ENCODE results near the gene ERBIN.
"Not testable (repeated sequence)": the region's sequence is repeated elsewhere in the genome, so short reads cannot be mapped to it uniquely, and the experiment has no call there.

The ERBIN gene, protein sequence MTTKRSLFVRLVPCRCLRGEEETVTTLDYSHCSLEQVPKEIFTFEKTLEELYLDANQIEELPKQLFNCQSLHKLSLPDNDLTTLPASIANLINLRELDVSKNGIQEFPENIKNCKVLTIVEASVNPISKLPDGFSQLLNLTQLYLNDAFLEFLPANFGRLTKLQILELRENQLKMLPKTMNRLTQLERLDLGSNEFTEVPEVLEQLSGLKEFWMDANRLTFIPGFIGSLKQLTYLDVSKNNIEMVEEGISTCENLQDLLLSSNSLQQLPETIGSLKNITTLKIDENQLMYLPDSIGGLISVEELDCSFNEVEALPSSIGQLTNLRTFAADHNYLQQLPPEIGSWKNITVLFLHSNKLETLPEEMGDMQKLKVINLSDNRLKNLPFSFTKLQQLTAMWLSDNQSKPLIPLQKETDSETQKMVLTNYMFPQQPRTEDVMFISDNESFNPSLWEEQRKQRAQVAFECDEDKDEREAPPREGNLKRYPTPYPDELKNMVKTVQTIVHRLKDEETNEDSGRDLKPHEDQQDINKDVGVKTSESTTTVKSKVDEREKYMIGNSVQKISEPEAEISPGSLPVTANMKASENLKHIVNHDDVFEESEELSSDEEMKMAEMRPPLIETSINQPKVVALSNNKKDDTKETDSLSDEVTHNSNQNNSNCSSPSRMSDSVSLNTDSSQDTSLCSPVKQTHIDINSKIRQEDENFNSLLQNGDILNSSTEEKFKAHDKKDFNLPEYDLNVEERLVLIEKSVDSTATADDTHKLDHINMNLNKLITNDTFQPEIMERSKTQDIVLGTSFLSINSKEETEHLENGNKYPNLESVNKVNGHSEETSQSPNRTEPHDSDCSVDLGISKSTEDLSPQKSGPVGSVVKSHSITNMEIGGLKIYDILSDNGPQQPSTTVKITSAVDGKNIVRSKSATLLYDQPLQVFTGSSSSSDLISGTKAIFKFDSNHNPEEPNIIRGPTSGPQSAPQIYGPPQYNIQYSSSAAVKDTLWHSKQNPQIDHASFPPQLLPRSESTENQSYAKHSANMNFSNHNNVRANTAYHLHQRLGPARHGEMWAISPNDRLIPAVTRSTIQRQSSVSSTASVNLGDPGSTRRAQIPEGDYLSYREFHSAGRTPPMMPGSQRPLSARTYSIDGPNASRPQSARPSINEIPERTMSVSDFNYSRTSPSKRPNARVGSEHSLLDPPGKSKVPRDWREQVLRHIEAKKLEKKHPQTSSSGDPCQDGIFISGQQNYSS (N-terminal part only)

GRCh38 chr5:65926276-65926783, at the start of gene ERBIN:
Gene ERBIN, plus strand, starts transcription at chr5:65926575. Its CDS starts 66,144 bp downstream, at chr5:65992719.
- DNase-seq (ENCODE audit: low spot score), result peak; percentile 68

DNA sequence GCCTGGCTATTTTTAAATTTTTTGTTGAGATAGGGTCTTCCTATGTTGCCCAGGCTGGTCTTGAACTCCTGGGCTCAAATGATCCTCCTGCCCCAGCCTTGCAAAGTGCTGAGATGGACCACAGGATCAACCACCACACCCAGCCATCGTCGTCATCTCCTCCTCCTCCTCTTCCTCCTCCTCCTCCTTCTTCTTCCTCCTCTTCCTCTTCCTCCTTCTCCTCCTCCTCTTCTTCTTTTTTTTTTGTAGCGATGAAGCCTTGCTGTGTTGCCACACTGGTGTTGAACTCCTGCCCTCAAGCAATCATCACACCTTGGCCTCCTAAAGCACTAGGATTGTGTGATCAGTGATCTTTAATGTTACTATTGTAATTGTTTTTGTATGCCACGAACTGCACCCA, 49.4 kb upstream of the ERBIN start:
- no peak for DNase-seq (ENCODE audit: low spot score)

DNA sequence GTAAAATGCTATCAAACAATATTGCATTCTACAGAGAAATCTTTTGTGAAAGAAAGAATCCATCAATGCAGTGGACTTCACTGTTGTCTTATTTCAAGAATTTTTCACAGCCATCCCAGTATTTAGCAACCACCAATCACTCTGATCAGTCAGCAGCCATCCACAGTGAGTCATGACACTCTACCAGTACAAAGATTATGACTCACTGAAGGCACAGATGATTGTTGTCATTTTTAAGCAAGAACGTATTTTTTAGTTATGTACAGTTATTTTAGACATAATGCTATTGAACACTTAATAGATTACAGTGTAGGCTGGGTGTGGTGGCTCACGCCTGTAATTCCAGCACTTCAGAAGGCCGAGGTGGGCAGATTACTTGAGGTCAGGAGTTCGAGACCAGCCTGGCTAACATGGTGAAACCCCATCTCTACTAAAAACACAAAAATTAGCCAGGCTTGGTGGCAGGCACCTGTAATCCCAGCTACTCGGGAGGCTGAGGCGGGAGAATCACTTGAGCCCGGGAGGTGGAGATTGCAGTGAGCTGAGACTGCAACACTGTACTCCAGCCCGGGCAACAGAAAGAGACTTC, 46.6 kb upstream of the ERBIN start:
- not testable (repeated sequence) for DNase-seq (ENCODE audit: low spot score)

DNA sequence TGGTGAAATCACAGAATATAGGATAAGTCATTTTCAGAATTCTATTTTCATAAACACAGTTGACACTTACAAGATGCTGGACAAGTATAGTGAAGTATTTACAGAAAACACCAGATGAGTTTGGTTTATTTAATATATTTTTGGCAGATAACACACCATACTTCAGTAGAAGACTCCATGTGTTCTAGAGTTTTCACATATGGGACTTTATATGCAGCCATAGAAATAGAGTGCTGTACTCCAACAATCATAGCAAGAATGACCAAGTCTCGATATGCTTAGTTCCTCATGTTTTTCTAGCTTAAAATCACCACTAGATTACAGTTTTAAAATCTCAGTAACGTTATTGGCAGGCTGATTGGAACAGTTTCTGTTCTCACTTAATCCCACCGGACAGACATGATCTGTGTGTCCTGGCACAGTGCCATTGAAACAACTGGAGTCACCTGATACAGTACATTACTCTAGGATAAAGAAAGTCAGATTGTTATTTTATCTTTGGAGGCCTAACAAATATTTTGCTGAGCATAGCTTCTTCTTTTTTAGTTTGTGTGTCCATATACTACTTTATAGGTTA, 45.8 kb upstream of the ERBIN start:
- no peak for DNase-seq (ENCODE audit: low spot score)

DNA sequence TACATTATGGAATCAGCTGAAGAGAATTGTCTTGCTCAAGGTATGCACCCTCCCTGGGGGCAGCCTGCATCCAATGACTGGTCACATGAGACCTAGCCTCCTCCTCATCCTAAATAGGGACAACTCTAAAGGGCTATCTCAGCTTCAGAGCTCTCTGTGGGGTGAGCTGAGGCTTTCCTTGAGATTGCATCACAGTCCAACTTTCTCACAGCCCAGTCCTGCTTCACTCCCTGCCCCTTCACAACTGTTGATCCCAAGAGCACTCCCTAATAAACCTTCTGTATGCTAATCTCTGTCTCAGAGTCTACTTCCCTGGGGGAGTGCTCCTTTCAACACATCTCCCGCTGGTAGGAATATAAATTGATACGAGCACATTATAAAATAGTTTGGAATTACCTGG, 44.1 kb upstream of the ERBIN start:
- DNase-seq (ENCODE audit: low spot score), result no peak

GRCh38 chr5:65883461-65883860, 42.9 kb upstream of the ERBIN start:
- DNase-seq (ENCODE audit: low spot score), result no peak

- no peak for DNase-seq (ENCODE audit: low spot score)
These were observed 40.0 kb upstream of the ERBIN start for GRCh38 chr5:65886387-65886786.

DNA sequence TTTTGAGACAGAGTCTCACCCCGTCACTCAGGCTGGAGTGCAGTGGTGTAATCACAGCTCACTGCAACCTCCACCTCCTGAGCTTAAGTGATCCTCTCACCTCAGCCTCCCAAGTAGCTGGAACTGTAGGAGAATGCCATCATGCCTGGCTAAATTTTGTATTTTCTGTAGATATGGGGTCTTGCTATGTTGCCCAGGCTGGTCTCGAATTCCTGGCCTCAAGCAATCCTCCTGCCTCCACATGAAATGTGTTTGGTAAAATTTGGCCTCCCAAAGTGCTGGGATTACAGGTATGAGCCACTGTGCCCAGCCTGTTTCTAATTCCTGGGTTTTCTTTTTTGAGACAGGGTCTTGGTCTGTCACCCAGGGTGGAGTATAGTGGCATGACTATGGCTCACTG, 34.4 kb upstream of the ERBIN start:
- DNase-seq (ENCODE audit: low spot score), result not testable (repeated sequence)

- no peak for DNase-seq (ENCODE audit: low spot score)
These were observed 33.6 kb upstream of the ERBIN start for GRCh38 chr5:65892801-65893200.

GRCh38 chr5:65893749-65894430, 32.5 kb upstream of the ERBIN start:
- no peak for DNase-seq (ENCODE audit: low spot score)

- no peak for DNase-seq (ENCODE audit: low spot score)
These were observed 30.5 kb upstream of the ERBIN start for GRCh38 chr5:65895891-65896290.

- DNase-seq (ENCODE audit: low spot score), result no peak
These were observed 25.6 kb upstream of the ERBIN start for GRCh38 chr5:65900746-65901145.

DNA sequence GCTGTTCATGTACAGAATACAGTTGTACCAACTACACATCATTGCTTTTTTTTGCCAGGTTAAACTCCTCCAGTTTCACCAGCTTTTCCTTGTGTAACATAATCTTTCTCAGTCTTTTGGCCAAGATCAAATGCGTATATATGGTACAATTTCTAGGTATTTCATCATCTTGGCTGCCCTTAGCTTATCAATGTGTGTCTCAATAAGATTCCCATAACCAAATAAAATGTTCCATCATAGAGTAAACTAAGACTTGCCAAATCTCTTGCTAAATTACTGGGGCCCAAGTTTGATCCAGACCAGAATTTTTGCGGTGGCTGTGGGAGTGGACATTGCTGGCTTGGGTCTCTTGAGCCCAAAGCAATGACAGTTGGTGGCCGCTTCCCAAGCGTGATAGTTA, 24.3 kb upstream of the ERBIN start:
- DNase-seq (ENCODE audit: low spot score), result no peak

- DNase-seq (ENCODE audit: low spot score), result no peak
These were observed 22.8 kb upstream of the ERBIN start for GRCh38 chr5:65903581-65903980.

GRCh38 chr5:65906256-65906655, 20.1 kb upstream of the ERBIN start:
- no peak for DNase-seq (ENCODE audit: low spot score)

DNA sequence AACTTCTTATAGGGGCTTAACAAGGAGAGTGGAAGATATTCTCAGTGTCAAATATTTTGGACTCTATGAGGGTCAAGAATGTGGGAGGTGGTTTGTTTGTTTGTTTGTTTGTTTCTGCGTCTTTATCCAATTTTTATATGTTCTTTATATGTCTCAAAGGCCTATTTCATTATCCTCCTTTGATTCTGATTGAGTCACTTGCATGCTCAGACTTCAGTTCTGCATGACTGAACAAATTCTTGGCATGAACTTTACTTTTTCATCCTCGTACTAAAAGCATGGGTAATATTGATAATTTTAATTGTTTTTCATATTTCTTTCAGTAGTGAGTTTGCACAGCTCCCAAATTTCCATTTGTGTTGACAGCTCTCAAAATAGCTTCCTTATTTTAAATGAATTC, 19.2 kb upstream of the ERBIN start:
- DNase-seq (ENCODE audit: low spot score), result no peak

DNA sequence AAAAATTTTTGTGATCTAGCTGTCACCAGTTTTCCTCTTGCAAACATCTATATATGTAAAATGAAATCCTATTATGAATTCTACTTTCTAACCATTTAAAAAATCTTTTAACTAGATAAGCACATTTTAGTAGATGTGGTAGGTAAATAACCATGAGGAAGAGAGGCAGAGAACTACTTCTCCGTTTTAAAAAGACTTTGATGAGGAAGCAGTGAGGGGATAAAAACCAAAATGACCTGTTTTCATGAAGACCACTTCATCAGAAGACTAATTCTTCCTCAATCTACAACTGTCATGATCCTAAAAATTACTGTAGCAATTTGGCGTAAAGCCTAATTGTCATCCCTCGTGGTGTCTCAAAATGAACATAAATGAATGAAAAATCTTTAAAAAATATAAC, 15.7 kb upstream of the ERBIN start:
- DNase-seq (ENCODE audit: low spot score), result no peak

GRCh38 chr5:65912311-65912710, 14.1 kb upstream of the ERBIN start:
- no peak for DNase-seq (ENCODE audit: low spot score)

DNA sequence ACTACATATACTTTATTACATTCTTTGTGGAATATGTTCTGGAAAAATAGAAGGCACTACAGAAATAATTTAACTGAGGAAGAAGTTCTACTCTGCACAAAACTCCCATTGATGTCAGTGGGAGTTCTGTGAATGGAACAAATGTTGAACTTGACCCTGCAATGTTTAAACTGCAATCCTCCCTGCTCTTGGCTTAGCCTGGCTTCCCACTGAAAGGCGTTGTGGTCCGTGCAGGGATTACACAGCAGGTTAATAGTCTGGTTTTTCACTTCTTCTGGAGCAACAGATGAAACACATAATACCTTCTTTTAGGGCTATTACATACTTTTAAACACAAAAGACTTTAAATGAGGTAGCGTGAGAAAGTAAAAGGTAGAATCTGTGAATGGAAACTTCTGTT, 12.9 kb upstream of the ERBIN start:
- DNase-seq (ENCODE audit: low spot score), result no peak

GRCh38 chr5:65914641-65915196, 11.7 kb upstream of the ERBIN start:
- no peak for DNase-seq (ENCODE audit: low spot score)

Data from iPS-NIHi11 (cell line).